HG03135 (cell line): ENCODE data around the gene SALL4.
"Not testable (repeated sequence)": the region's sequence is repeated elsewhere in the genome, so short reads cannot be mapped to it uniquely, and the experiment has no call there.

Experiments
- ATAC-seq: cut with Tn5 transposase; IDR thresholded peaks from one replicate; pipeline ENCODE4 v1.9.1; 2021; ENCODE audit warnings: mild to moderate bottlenecking, moderate library complexity; ENCODE audit not compliant: unreplicated experiment

SALL4 gene

GRCh38 chr20:51739722-51740249, 62.5 kb downstream of the SALL4 start:
- no peak for ATAC-seq

- ATAC-seq: no peak
These were observed 63.4 kb downstream of the SALL4 start for GRCh38 chr20:51738877-51739447.

GRCh38 chr20:51738261-51738660, 64.1 kb downstream of the SALL4 start:
- not testable (repeated sequence) for ATAC-seq

- no peak for ATAC-seq
These were observed 65.4 kb downstream of the SALL4 start for GRCh38 chr20:51736947-51737346.

GRCh38 chr20:51735728-51736600, 66.4 kb downstream of the SALL4 start:
- no peak for ATAC-seq

- no peak for ATAC-seq
These were observed 67.2 kb downstream of the SALL4 start for GRCh38 chr20:51734876-51735720.

- no peak for ATAC-seq
These were observed 69.3 kb downstream of the SALL4 start for GRCh38 chr20:51733070-51733469.
